OCI-LY1 (cell line): ENCODE results near the gene KLC1.

Experiments used
- H2AFZ ChIP-seq: fragments of 200-600 bp; sonication (generic), shearing (Covaris generic); 2 replicates; pipeline ENCODE4 v1.6.0; 2014; ENCODE audit warnings: antibody characterized with exemption, mild to moderate bottlenecking, low read length
- H3F3A ChIP-seq: fragments of 200-600 bp; sonication (generic), shearing (Covaris generic); 2 replicates; pipeline ENCODE4 v1.6.0; 2014; ENCODE audit warnings: mild to moderate bottlenecking, antibody characterized with exemption, low read length, moderate library complexity; ENCODE audit not compliant: insufficient read depth
- H3K27ac ChIP-seq: fragments of 200-600 bp; sonication (generic); 2 replicates; pipeline ENCODE4 v1.5.1; 2014; ENCODE audit warnings: low read length, mixed run types, mild to moderate bottlenecking, low read depth; ENCODE audit not compliant: poor library complexity, severe bottlenecking
- H3K27me3 ChIP-seq: fragments of 200-600 bp; sonication (generic); 2 replicates; pipeline ENCODE4 v1.6.0; 2014; ENCODE audit warnings: antibody characterized with exemption, mild to moderate bottlenecking, low read length, moderate library complexity; ENCODE audit not compliant: insufficient read depth
- H3K36me3 ChIP-seq: fragments of 200-600 bp; sonication (generic); 2 replicates; pipeline ENCODE4 v1.6.1; 2014; ENCODE audit warnings: mild to moderate bottlenecking, antibody characterized with exemption, low read length, moderate library complexity, mixed read lengths; ENCODE audit not compliant: insufficient read depth
- H3K4me1 ChIP-seq: fragments of 200-600 bp; sonication (generic); 2 replicates; pipeline ENCODE4 v1.5.1; 2014; ENCODE audit warnings: mild to moderate bottlenecking, low read length, moderate library complexity; ENCODE audit not compliant: insufficient read depth, severe bottlenecking
- H3K4me2 ChIP-seq: fragments of 200-600 bp; sonication (generic), shearing (Covaris generic); 2 replicates; pipeline ENCODE4 v1.6.1; 2014; ENCODE audit warnings: low read length
- H3K4me3 ChIP-seq: fragments of 200-600 bp; sonication (generic); 2 replicates; pipeline ENCODE4 v1.5.1; 2014; ENCODE audit warnings: low read length, low read depth, mild to moderate bottlenecking, mixed read lengths; ENCODE audit not compliant: poor library complexity, severe bottlenecking
- H3K79me2 ChIP-seq: fragments of 200-600 bp; shearing (Covaris generic); 2 replicates; pipeline ENCODE4 v1.6.1; 2016; ENCODE audit warnings: mixed run types, low read length, mixed read lengths; ENCODE audit not compliant: insufficient read depth
- H3K9ac ChIP-seq: fragments of 200-600 bp; sonication (generic), shearing (Covaris generic); 2 replicates; pipeline ENCODE4 v1.6.1; 2014; ENCODE audit warnings: mild to moderate bottlenecking, low read length, mixed read lengths
- H3K9me2 ChIP-seq: fragments of 200-600 bp; sonication (generic), shearing (Covaris generic); 2 replicates; pipeline ENCODE4 v1.6.1; 2014; ENCODE audit warnings: low read depth, mild to moderate bottlenecking, low read length, mixed read lengths
- H3K9me3 ChIP-seq: fragments of 200-600 bp; shearing (Covaris generic); 2 replicates; pipeline ENCODE4 v1.6.1; 2014; ENCODE audit warnings: low read length, mixed read lengths
- H4K20me1 ChIP-seq: fragments of 200-600 bp; sonication (generic), shearing (Covaris generic); 2 replicates; pipeline ENCODE4 v1.6.0; 2016; ENCODE audit warnings: mild to moderate bottlenecking, low read length; ENCODE audit not compliant: insufficient read depth
- CTCF ChIP-seq: fragments of 200-600 bp; sonication (generic), shearing (Covaris generic); IDR thresholded peaks from 2 replicates; pipeline ENCODE4 v1.5.1; 2017; ENCODE audit warnings: mild to moderate bottlenecking, antibody characterized with exemption, low read length, moderate library complexity, mixed read lengths
- EZH2 ChIP-seq: fragments of 200-600 bp; sonication (generic), shearing (Covaris generic); IDR thresholded peaks from 2 replicates; pipeline ENCODE4 v1.8.0; 2017; ENCODE audit warnings: borderline replicate concordance, mixed run types, mild to moderate bottlenecking, antibody characterized with exemption, low read length, moderate library complexity, mixed read lengths

Gene KLC1

DNA sequence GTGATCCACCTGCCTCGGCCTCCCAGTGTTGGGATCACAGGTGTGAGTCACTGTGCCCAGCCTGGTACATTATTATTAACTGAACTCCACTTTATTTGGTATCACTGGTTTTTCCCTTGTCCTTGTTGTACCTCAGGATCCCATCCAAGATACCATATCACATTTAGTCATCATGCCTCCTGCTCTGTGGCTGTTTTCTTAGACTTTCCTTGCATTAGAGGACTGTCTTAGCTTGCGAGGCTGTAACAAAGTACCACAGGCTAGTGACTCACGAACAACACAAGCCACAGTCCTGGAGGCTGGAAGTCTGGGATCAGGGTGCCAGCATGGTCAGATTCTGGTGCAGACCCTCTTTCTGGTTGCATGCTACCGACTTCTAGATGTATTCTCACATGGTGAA lies 12.2 kb downstream of the KLC1 start:
- H3K9me3 ChIP-seq: no peaks in the 10 kb centered on the region
- no peak overlapping the region for H3K4me2 ChIP-seq
- H3K36me3 ChIP-seq: peaks cover 30% of the 10 kb centered on the region
- H3K9ac ChIP-seq: no peak overlapping the region
- no peaks in the 10 kb centered on the region for H3F3A ChIP-seq
- TF ChIP-seq CTCF (no peak), EZH2 (no peak)
- H3K27ac ChIP-seq: no peak overlapping the region
- H4K20me1 ChIP-seq: no peaks in the 10 kb centered on the region
- no peaks in the 10 kb centered on the region for H3K27me3 ChIP-seq
- no peak overlapping the region for H2AFZ ChIP-seq
- peaks cover 94% of the 10 kb centered on the region for H3K79me2 ChIP-seq
- no peaks in the 10 kb centered on the region for H3K9me2 ChIP-seq
- no peak overlapping the region for H3K4me3 ChIP-seq
- no peaks in the 10 kb centered on the region for H3K4me1 ChIP-seq

- Histone ChIP-seq H3K36me3 (peaks cover 14% of the 10 kb centered on the region), H3K27ac (no peak overlapping the region), H3F3A (no peaks in the 10 kb centered on the region), H3K9ac (no peak overlapping the region), H3K4me3 (no peak overlapping the region), H3K4me1 (no peaks in the 10 kb centered on the region), H4K20me1 (no peaks in the 10 kb centered on the region), H3K4me2 (no peak overlapping the region), H3K79me2 (peaks cover 86% of the 10 kb centered on the region), H3K9me3 (no peaks in the 10 kb centered on the region), H3K27me3 (no peaks in the 10 kb centered on the region), H3K9me2 (no peaks in the 10 kb centered on the region), H2AFZ (no peak overlapping the region)
- TF ChIP-seq CTCF (no peak), EZH2 (no peak)
Measured at GRCh38 chr14:103646189-103646588, 17.2 kb downstream of the KLC1 start.

DNA sequence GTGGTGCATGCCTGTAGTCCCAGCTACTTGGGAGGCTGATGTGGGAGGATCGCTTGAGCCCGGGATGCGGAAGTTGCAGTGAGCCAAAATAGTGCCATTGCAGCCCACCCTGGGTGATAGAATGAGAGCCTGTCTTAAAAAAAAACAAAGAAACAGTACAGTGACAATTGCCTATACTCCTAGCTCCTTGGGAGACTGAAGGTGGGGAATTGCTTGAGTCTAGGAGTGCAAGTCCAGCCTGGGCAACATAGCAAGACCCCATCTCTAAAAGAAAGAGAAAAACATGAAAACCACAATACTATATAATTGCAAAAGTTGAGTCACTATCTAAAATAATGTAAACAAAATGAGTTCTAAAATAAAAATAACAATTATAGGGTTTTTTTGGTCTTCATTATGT lies 20.0 kb downstream of the KLC1 start:
- Histone ChIP-seq H4K20me1 (no peaks in the 10 kb centered on the region), H3K27ac (no peak overlapping the region), H3K36me3 (peaks cover 14% of the 10 kb centered on the region; the same call in 1 of the 2 replicates), H3K4me3 (no peak overlapping the region), H3K9me3 (no peaks in the 10 kb centered on the region), H3K4me1 (no peaks in the 10 kb centered on the region), H3K79me2 (peaks cover 78% of the 10 kb centered on the region), H3K9ac (no peak overlapping the region), H3K27me3 (no peaks in the 10 kb centered on the region), H3K9me2 (no peaks in the 10 kb centered on the region), H2AFZ (no peak overlapping the region), H3F3A (no peaks in the 10 kb centered on the region), H3K4me2 (no peak overlapping the region)
- TF ChIP-seq CTCF: no peak
